GM12892 (cell line): Measurements from ENCODE around the gene OAS1.
A peak's percentile ranks its signal among the peaks of the same experiment; 100 is the strongest.

Source experiments
- DNase-seq: peaks from one replicate; pipeline ENCODE4 v3.0.0; 2011; ENCODE audit not compliant: insufficient read length
- FAIRE-seq: peaks from 2 replicates; lab custom pipeline; 2011; peaks lifted over from hg19 to GRCh38; lab: Jason Lieb, UNC
- POLR2A ChIP-seq: IDR thresholded peaks from 2 replicates; pipeline ENCODE4 v1.6.1; 2011; ENCODE audit warnings: low read depth, low read length, control low read depth
- POLR2AphosphoS5 ChIP-seq: IDR thresholded peaks from 2 replicates; pipeline ENCODE4 v1.6.1; 2011; ENCODE audit warnings: low read depth, low read length, control low read depth
- TAF1 ChIP-seq: IDR thresholded peaks from 2 replicates; pipeline ENCODE4 v1.6.1; 2011; ENCODE audit warnings: low read depth, mild to moderate bottlenecking, control low read depth, low read length, borderline replicate concordance

OAS1 gene

DNA sequence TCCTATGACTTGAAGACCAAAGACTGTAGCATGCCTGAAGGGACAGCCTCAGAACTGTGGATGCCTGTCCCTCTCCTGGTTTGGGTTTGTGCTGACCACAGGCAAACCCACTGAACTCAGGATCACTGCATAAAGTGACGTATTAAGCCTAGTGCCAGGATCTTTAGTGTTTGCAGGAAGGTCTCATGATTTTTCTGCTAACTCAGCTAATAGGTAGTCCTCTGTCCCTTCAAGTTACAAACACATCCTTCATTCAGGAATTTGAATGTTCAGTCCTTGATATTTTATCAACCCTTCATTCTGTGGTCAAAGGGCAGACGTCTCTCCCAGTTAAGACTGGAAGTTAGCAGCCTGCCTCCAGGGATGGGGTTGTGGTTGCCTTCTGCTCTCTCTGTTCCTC is 21.2 kb downstream of the OAS1 start:
- TF ChIP-seq TAF1 (no peak), POLR2AphosphoS5 (no peak), POLR2A (no peak)
- FAIRE-seq, result no peak
- DNase-seq, result no peak

DNA sequence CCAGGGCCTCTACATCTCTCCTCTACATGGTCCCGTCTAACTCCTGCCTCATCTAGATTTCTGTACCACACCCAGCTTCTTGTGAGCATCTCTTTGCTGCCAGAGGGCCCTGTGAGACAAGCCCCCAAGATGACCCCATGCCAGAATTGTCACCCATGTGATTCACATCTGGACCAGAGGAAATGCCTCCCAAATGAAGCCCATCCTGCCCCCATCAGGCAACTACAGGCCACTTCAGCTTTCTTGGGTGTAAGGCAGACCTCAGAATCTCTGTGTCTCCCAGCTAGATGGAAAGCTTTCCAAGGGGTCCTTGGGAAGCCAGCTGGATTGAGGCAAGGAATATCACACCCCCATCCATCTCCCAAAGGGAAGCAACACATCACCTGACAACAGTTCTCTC is 22.2 kb downstream of the OAS1 start:
- TF ChIP-seq POLR2A (no peak), TAF1 (no peak), POLR2AphosphoS5 (no peak)
- FAIRE-seq, result no peak
- DNase-seq, result no peak

DNA sequence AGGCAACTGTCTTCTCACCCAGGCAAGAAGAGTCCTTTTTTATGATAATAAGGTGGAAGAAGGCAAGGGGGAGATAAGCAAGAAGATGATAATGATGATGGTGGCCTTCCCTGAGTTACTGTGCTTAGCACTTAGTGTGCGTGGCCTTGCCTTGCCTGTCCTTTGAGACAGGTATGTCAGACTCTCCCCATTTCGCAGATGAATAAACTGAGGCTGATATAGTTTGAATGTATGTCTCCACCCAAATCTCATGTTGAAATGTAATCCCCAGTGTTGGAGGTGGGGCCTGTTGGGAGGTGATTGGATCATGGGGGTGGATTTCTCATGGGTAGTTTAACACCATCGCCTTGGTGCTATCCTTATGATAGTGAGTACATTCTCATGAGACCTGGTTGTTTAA is 23.0 kb downstream of the OAS1 start:
- FAIRE-seq, result no peak
- no peak for DNase-seq
- TF ChIP-seq TAF1, result no peak
- TF ChIP-seq POLR2AphosphoS5, result no peak
- no peak for TF ChIP-seq POLR2A

DNA sequence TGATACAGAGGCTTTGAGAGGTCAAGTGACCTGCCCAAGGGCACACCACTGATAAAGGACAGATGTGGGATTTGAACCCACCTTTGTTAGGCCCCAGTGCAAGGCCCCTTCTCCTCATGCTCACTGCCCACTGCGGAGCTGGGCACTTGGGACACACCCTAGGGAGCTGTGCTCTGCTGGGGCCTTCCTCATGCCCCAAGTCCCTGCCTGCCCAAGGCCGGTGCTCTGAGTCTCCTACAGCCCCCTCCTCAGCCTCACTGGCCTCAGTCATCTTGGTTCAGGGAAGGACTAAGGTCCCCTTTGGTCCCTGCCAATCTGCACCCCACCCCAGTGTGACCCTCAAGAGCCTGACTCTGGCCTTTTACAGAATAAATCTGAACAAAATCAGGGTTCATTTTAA is 23.6 kb downstream of the OAS1 start:
- TF ChIP-seq POLR2A (no peak), POLR2AphosphoS5 (no peak), TAF1 (no peak)
- DNase-seq (no peak), FAIRE-seq (no peak)

DNA sequence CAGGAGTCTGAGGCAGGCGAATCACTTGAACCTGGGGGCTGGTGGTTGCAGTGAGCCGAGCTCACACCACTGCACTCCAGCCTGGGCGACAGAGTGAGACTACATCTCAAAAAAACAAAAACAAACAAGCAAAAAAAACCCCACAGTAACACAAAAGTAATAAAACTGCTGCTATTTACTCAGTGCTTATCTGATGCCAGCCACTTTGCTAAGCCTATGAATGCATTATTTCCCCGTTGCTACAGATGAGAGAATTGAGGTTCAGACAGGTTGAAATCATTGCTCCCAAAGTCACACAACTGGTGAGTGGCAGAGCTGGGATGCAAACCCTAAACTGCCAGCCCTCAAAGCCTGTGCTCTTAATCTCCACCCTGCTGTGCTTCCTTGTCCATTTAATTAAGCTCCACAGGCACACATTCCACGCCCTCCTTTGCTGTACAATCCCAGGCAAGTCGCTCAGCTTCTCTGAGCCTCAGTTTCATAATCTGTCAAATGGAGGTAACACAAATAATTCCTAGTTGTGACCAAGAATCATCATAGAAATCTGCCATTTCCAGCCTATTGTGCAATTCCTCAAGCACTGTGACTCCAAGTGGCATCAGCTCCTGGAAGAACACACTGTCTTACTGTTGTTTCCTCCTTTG is 25.8 kb downstream of the OAS1 start:
- DNase-seq (no peak), FAIRE-seq (no peak)
- TF ChIP-seq POLR2A, result no peak
- no peak for TF ChIP-seq TAF1
- no peak for TF ChIP-seq POLR2AphosphoS5

DNA sequence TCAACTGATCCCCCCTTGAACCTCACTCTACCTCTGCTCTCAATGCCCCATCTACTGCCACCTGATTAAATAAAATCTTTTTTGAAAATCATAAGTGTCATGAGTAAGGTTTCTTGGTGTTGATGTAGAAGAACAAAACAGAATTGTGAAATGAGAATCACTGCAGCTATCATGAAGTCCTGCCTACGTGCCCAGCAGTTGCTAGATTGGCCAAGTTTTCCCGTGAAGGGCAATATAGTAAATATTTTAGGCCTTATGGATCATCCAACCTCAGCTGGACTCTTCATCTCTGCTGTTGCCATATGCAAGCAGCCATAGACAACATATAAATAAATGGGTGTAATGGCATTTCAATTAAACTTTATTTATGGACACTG is 26.4 kb downstream of the OAS1 start:
- no peak for DNase-seq
- TF ChIP-seq POLR2AphosphoS5, result no peak
- TF ChIP-seq POLR2A, result no peak
- TF ChIP-seq TAF1, result no peak
- no peak for FAIRE-seq

DNA sequence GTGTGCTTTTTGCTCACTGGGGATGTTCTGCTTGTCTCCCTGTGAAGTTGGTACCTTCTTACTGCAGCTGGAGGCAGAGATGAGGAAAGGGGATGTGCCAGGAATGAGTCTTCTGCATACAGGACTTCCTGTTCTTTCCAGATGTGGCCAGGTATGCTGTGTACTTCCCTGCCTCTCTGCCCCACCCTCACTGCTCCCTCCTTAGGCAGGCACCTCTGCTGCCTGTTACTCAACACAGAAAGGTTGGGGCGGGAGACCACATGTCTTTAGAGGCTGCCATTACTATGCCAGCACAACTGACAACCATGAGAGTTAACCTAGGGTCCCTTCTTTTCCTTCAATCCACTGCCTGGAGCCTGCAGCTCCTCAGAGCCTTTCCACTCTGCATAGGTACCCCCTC is 29.5 kb downstream of the OAS1 start:
- no peak for DNase-seq
- TF ChIP-seq TAF1, result no peak
- TF ChIP-seq POLR2A, result no peak
- no peak for TF ChIP-seq POLR2AphosphoS5
- no peak for FAIRE-seq

DNA sequence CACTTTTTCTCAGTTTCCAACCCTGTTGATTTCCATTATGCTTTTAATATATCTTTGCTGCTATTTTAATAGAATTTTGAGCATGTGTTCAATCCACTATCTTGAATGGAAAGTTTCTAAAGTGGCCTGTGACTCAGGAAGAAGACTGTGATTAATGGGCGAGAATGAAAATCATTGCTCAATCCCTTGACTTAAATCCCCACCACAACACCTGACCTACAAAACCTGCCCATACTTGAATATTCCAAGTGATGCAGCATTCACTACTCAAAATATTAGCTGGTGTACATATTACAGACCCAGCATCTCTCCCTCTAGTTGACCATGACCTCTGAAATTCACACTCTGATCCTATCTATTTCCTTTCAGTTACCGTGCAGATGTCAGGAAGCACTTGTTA is 30.2 kb downstream of the OAS1 start:
- no peak for FAIRE-seq
- DNase-seq, result no peak
- TF ChIP-seq POLR2A (no peak), POLR2AphosphoS5 (no peak), TAF1 (no peak)

DNA sequence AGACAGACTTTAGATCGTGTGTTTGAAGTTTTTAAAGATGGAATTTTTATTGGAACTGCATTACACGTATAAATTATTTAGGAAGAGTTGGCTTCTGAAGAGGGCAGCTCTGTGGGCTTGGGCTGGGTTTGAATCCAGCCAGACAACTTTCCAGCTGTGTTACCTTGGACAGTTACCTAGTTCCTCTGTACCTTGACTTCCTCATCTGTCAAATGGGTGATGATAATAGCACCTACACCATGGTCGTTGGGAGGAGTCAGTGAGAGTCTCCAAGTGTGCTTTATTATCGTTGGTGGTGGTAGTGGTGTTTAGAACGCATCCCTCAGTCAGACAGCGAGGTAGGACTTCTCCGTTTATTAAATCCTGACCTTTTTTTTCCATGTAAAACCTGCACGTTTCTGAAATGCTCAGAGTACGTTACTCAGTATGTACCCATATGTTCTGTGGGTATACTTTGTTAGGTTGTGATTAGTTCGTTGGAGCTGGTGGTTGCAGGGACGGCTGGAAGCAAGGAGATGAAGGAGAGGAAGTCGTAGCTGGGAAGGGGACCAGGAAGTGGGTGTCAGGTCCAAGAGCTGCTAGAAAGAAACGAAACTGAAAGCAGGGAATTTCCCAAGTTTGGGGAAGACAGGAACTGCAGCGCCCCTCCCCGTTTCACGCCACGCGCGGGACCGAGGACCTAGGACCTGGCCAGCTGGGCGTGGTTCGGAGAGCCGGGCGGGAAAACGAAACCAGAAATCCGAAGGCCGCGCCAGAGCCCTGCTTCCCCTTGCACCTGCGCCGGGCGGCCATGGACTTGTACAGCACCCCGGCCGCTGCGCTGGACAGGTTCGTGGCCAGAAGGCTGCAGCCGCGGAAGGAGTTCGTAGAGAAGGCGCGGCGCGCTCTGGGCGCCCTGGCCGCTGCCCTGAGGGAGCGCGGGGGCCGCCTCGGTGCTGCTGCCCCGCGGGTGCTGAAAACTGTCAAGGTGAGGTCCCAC is 31.3 kb downstream of the OAS1 start, which contains the start of gene OAS3:
Gene OAS3, plus strand, starts transcription at position 734 of the 979 bp plus-strand sequence. Its CDS starts 57 bp downstream, at position 791.
- FAIRE-seq (peak; percentile 92), DNase-seq (peak; percentile 48)
- TF ChIP-seq POLR2A, result peak; percentile 58
- no peak for TF ChIP-seq TAF1

DNA sequence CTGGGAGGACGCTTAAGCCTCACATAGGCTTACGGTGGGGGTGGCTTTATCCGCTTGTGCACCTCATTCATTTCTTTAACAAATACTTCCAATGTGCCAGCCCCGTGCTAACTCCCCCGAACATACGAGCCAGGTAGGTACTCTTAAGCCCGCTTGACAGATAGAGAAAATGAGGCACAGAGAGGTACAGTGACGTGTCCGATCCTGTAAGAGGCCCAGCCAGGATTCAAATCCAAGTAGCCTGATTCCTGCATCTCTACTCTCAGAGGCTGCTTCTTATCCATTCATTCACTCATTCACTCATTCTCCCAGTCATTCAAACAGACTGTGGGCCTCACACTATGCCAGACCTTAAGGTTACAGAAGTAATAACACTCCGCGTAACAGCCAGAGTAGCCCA is 32.0 kb downstream of the OAS1 start:
- FAIRE-seq, result no peak
- TF ChIP-seq POLR2A (no peak), TAF1 (no peak), POLR2AphosphoS5 (no peak)
- no peak for DNase-seq

DNA sequence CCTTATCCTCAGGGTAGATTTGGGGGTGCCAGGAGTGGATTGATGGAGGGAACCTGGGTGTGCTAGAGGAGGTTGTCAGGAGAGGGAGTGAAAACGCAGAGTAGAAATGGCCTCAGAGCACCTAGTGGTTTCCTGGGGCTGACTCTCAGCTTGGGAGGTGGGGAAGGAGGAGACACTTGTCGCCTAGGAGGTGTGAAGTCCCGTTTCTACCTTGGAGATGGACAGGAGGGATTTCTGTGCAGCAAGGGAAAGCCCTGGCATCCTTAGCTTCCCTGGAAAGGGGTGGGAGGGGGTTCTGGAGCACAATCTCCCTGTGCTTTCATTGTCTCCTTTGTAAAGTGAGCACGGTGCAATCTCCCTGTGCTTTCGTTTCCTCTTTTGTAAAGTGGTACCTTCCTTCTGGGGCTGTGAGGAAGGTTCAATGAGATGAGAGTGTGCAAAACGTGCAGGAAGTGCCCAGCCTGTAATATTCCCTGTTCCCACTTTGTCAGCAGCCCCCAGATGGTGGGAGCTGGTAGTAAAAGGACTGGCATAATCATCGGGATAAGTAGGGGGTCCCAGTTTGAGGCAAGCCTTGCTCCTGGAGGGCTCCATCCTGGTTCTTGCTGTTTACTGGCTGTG is 33.1 kb downstream of the OAS1 start:
- FAIRE-seq (peak; percentile 81), DNase-seq (peak; percentile 44)
- TF ChIP-seq POLR2A, result no peak
- TF ChIP-seq POLR2AphosphoS5, result peak; percentile 62
